RKO (cell line): Measurements from ENCODE around the gene SNCAIP.

ENCODE experiments used
- DNase-seq: peaks from one replicate; pipeline ENCODE4 v3.0.0-alpha.2; 2016; ENCODE audit warnings: low spot score

SNCAIP gene

DNA sequence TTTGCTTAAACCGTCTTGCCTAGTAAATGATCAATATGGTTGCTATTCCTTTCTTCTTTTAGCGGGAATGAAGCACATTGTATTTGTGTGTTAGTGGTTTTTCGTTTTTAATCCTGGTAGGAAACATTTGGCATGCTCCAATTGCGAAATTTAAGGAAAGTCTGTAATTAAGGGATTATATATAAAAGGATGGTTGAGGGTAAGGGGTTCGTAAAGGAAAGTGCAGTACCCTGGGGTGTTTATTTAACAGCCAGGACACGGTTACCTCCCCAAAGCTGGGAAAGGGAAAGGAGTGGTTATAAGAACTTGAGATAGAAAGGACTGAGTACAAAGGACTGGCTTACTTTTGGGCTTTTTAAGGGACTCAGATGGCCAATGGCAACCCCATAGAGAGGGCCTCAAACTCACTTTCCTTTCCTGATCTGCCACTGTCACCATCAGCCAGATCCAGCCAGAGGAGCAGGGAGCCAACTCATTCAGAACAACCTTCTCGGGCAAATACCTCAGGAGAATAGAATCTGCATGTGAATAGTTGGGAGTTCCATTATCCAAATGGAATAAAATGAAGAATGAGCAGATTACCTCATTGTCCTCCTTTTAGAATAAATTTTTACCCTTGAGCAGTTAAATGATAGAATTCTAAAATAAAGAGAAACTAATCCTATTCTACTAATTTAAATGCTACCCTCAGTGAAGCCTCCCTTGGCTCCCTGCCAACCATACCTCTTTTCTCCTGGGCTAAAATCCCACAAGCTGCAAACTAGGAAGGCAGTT lies 117.7 kb downstream of the SNCAIP start:
- DNase-seq = no peak

GRCh38 chr5:122430319-122430586 lies 118.2 kb downstream of the SNCAIP start:
- DNase-seq = no peak

DNA sequence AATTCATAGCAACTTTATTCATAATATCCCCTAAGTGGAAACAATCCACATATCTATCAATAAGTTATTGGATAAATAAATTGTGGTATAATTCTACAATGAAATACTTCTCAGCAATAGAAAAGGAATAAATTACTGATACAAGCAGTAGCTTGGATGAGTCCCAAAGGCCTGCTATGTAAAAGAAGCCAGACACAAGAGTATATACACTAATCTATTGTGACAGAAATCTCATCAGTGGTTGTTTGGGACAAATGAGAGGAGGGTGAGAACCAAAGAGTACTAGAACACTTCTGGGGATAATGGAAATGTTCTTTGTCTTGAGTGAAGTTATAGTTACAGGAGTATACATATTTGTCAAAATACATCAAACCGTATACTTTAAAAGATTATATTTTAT lies 119.3 kb downstream of the SNCAIP start:
- no peak for DNase-seq

GRCh38 chr5:122434205-122434970 lies 122.4 kb downstream of the SNCAIP start:
- no peak for DNase-seq

DNA sequence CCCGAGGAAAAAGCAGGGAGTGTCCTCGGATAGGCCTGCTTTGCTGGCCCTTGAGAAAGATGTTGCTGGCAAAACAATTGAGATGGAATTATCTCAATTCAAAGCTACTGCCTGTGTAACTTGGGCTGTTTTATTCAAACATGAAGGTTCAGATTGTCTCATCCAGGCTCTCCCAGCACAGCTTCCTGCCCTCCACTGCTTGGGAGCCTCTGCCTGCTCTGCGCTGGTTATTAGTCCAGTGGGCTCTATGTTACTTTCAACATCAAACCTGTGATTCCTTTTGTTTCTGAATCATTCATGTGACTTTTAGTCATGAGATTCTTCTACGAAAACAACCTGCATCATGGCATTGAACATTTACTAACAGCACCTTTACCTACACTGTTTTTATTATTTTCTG lies 123.2 kb downstream of the SNCAIP start:
- no peak for DNase-seq

DNA sequence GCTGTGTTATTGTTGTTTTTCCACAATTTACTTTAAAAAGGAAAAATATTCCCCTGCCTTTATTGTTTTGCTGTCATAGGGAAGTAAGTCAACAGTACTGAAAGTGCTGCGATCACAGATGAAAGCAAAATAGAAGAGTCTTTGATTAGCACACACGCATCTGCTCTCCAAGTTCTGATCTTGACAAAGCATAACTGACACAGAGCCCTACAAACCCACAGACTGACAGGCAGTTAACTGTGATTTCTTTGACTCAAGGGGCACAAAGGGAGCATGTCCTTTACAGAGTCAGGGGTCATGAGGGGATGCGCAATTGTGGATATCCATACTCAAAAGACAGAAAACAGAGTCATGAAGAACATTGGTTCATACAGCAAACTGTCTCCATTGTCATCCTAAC lies 123.7 kb downstream of the SNCAIP start:
- no peak for DNase-seq

DNA sequence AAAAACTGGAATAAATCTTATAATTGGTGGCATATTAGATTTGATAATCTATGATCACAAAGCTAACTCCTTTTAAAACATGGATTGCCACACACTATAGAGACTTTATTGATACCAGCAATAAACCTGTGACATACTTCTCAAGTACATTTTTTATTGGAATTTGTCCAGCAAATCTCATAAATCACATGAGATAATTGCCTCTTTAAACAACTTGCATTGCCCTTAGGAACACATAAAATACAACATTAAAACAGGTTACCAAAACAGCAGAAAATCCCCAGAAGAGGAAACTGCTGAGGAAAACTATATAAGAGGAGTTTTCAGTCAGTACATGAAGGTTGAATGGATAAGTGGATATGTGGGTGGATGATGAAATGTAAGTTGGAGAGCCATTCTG lies 124.6 kb downstream of the SNCAIP start:
- no peak for DNase-seq

DNA sequence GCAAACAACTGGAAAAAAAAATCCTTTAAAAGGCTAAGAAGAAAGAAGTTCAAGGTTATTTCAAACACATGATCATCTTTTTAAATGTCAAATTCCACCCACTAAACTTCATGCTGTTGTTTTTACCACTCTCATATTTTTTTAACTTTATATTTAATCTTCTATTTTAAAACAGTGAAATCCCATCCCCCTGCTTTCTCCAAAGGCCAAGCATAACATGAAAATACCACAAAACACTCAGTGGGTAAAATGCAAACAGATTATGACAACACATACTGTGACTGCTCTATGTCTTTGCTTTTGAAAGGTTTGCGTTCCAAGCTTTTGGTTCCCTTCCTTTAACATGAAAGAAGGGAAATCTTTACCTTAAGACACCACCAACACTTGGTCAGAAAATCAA lies 127.6 kb downstream of the SNCAIP start:
- DNase-seq = no peak

GRCh38 chr5:122442938-122443337 lies 130.9 kb downstream of the SNCAIP start:
- no peak for DNase-seq

DNA sequence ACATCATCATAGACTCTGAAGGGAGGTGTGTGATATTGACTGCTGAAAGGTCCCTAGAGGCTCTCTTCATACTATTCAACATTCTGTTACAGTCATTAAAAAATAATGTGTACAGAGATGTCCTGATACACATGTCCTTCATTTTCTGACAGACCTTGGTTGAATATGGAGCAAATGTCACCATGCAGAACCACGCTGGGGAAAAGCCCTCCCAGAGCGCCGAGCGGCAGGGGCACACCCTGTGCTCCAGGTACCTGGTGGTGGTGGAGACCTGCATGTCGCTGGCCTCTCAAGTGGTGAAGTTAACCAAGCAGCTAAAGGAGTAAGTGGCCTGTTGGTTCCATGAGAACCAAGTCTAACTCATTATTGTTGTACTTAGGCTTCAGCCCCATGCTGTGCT lies 132.4 kb downstream of the SNCAIP start:
- no peak for DNase-seq

GRCh38 chr5:122445070-122445469 lies 133.0 kb downstream of the SNCAIP start:
- DNase-seq = no peak

GRCh38 chr5:122447072-122447471 lies 135.0 kb downstream of the SNCAIP start:
- DNase-seq = no peak

DNA sequence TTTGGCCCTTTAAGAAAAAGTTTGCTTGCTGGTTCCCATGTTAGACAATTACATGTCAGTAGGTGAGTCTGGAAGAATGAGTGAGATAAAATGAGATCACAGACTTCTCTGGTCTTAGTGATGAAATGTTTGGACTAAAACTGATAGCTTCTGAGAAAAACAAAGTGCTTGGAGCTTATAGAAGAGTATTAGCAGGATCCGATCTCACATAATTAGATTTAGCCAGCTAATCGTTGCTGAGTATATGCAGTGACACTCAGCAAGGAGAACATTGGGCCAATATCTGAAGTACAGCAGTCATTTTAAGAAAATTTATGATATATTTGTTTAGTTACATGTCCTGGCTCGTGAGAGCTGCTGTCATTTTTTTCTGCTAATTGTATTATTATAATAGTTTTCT lies 135.8 kb downstream of the SNCAIP start:
- DNase-seq = no peak

- DNase-seq = no peak
Measured at GRCh38 chr5:122454541-122454940, 142.5 kb downstream of the SNCAIP start.

DNA sequence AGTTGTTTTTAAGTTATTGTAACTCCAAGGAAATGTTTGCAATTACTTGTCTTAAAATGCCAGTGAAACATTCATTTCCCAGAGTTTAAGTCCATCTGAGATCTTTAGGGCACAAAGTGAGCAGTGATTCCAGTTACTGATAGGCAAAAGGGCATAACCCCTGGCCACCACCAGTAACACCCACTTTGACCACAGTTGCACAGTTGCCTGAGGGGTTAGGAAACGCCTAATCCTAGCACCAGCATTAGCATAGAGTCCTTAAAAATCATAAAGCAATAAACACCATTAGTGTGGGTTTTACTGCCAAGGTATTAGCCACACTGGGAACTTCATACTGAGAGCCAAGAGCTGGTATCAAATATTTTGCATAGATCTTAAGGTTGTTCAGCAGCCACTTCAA lies 143.9 kb downstream of the SNCAIP start:
- DNase-seq = no peak

- DNase-seq = no peak
Measured at GRCh38 chr5:122457178-122457826, 145.3 kb downstream of the SNCAIP start.

- DNase-seq = peak; percentile 56
Measured at GRCh38 chr5:122458278-122458872, 146.3 kb downstream of the SNCAIP start.

DNA sequence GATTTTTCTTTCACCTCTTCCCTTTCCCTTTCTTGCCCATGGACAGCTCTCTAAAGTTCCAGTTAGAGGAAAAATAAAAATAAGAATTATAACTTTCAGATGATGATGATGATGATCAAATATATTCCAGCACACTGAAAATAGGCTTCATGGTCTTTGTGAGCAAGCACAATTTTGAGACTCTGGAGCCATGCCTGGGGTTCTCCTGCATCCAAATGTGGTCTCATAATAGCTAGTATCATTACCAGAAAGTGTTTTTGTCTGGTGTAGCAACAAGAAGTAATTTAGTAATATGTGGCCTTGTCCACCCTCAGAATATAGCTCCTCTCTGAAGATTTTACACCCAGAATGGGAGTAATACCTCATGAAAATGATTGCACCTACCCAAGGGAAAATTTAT lies 150.4 kb downstream of the SNCAIP start:
- DNase-seq = no peak

DNA sequence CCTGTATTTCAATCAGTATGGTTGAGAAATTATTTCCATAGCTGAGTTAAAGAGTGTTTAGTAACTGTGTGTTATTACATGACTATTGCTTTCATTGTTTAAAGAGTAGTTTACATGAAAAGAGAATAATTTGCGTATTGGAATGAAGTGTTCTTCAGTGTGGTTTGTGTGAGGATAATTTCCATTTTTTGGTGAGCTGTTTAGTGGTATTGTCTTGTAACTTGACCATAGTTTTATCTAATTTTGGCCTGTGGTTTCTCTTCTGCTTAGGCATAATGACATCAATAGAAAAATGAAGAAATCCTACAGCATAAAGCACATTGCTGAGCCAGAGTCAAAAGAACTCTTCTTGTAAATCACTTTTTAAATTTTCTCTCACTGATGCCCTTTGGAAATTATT lies 151.2 kb downstream of the SNCAIP start:
- DNase-seq = no peak

DNA sequence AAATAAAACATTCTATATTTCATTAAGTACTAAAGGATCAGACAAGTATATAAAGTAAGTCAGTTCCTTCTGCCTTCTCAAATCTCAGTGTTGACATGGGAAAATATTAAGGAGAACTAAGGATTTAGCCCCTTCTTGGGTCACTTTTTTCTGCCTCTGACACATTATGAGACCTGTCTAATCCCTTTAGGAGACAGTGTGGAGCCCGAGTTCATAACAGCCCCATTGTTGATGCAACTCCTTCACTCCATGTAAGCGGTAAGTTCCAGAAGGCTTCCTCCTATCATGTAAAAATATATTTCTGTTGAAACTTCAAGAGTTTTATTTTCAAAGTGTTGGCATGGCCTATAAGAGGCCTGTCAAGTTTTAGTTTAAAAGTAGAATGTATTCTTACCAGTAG lies 152.2 kb downstream of the SNCAIP start:
- no peak for DNase-seq

GRCh38 chr5:122465031-122465577 lies 153.1 kb downstream of the SNCAIP start:
- DNase-seq = no peak

DNA sequence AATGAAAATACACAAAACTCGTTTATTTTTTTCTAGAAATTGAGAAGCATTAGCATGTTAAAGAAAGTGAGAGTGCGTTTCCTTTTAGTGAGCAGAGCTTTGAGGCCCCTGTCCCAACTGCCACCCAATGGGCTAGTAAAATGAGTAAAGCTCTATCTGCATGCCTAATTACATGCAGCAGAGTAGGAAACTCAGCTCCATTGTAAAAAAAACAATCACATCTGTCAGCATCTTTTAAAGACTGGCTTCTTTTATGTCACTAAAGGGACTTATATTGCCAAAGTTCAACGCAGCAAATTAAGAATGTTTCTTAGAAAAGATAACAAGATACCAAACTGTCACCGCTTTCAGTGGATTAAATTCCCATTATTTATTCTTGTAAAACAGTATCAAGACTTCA lies 154.0 kb downstream of the SNCAIP start:
- no peak for DNase-seq
